Endothelial cell of umbilical vein (primary cell): ENCODE results near the gene NTN4. TPM values are rescaled to one million over a fixed set of nuclear protein-coding genes. Genes with fewer than 3 reads are reported as not detected.

Experiments
- BruUV-seq: library from RNA; stranded (reverse); fragments of 400-500 nt; replicated peaks from 2 replicates; lab custom pipeline; 2021; lab: Mats Ljungman, UMichigan
- CTCF ChIA-PET: fragments of 300-600, 350-600 bp; sonication (Branson Sonifier 250); formaldehyde crosslinking; loops from one replicate; lab custom pipeline; 2021; ENCODE audit warnings: antibody characterized with exemption, inconsistent platforms; lab: Charles Lee
- POLR2A ChIA-PET: fragments of 300-600, 350-600 bp; sonication (Branson Sonifier 250); formaldehyde crosslinking; loops from one replicate; lab custom pipeline; 2021; ENCODE audit warnings: antibody characterized with exemption, inconsistent platforms; lab: Charles Lee
- DNase-seq: peaks from one replicate; pipeline ENCODE4 v3.0.0-alpha.2; 2011; ENCODE audit warnings: low read depth, low spot score
- FAIRE-seq: peaks from 2 replicates; lab custom pipeline; 2011; peaks lifted over from hg19 to GRCh38; lab: Jason Lieb, UNC
- H2AFZ ChIP-seq: 2 replicates; pipeline ENCODE4 v1.6.0; 2012; ENCODE audit warnings: low read depth, low read length, control low read depth, inconsistent platforms
- H3K27ac ChIP-seq: 2 replicates; pipeline ENCODE4 v1.5.1; 2011; ENCODE audit warnings: low read depth, mild to moderate bottlenecking, control low read depth, low read length, moderate library complexity; ENCODE audit not compliant: insufficient read depth
- H3K27me3 ChIP-seq, 2 experiments: 2 replicates each; pipeline versions ENCODE4 v1.6.0 to v1.6.1; 2011; ENCODE audit warnings: low read length in 2 of 2, mixed read lengths in 1 of 2; ENCODE audit not compliant: control insufficient read depth in 2 of 2, insufficient read depth in 2 of 2
- H3K36me3 ChIP-seq, 2 experiments: 2 replicates in 1 of 2; 3 replicates in 1 of 2; pipeline ENCODE4 v1.5.1; 2011; ENCODE audit warnings: low read length in 2 of 2, mild to moderate bottlenecking in 1 of 2, moderate library complexity in 1 of 2; ENCODE audit not compliant: control insufficient read depth in 2 of 2, insufficient read depth in 2 of 2; ENCODE audit errors: extremely low read depth in 1 of 2
- H3K4me1 ChIP-seq: 3 replicates; pipeline ENCODE4 v1.5.1; 2011; ENCODE audit warnings: mild to moderate bottlenecking, low read length; ENCODE audit not compliant: control insufficient read depth, insufficient read depth; ENCODE audit errors: extremely low read depth
- H3K4me2 ChIP-seq: 2 replicates; pipeline ENCODE4 v1.6.1; 2011; ENCODE audit warnings: low read length, control low read depth, mixed read lengths; ENCODE audit not compliant: insufficient read depth
- H3K4me3 ChIP-seq, 3 experiments: fragments of 200-600 bp in 1 of 3; sonication (generic), shearing (Covaris generic) in 1 of 3; replicated peaks in 1 of 3; 2 replicates each; pipeline ENCODE4 v1.5.1; 2011 to 2016; ENCODE audit warnings: control low read depth in 3 of 3, low read length in 3 of 3, mild to moderate bottlenecking in 2 of 3, inconsistent platforms in 1 of 3, low read depth in 1 of 3, moderate library complexity in 1 of 3; ENCODE audit not compliant: insufficient read depth in 1 of 3
- H3K79me2 ChIP-seq: 2 replicates; pipeline ENCODE4 v1.6.0; 2012; ENCODE audit warnings: low read length, inconsistent platforms; ENCODE audit not compliant: control insufficient read depth, insufficient read depth
- H3K9ac ChIP-seq: replicated peaks from 2 replicates; pipeline ENCODE3; 2011; ENCODE audit warnings: low read length, control low read depth; ENCODE audit not compliant: insufficient read depth; ENCODE audit errors: extremely low read depth
- H3K9me1 ChIP-seq: replicated peaks from 3 replicates; pipeline ENCODE4 v1.6.0; 2011; ENCODE audit warnings: mild to moderate bottlenecking, low read length; ENCODE audit not compliant: control insufficient read depth, insufficient read depth; ENCODE audit errors: extremely low read depth
- H3K9me3 ChIP-seq: replicated peaks from 2 replicates; pipeline ENCODE4 v1.5.1; 2012; ENCODE audit warnings: low read length, inconsistent platforms; ENCODE audit not compliant: control insufficient read depth, insufficient read depth
- H4K20me1 ChIP-seq: replicated peaks from 2 replicates; pipeline ENCODE3; 2011; ENCODE audit warnings: mild to moderate bottlenecking, low read length; ENCODE audit not compliant: control insufficient read depth, insufficient read depth; ENCODE audit errors: extremely low read depth
- EZH2 ChIP-seq: IDR thresholded peaks from 2 replicates; pipeline ENCODE4 v1.6.1; 2012; ENCODE audit warnings: borderline replicate concordance, low read depth, mild to moderate bottlenecking, moderate library complexity, low read length, inconsistent platforms; ENCODE audit not compliant: severe bottlenecking
- FOS ChIP-seq: IDR thresholded peaks from 2 replicates; pipeline ENCODE4 v1.6.1; 2011; ENCODE audit warnings: mild to moderate bottlenecking, low read length, moderate library complexity, borderline replicate concordance; ENCODE audit not compliant: insufficient read depth
- GATA2 ChIP-seq: IDR thresholded peaks from 2 replicates; pipeline ENCODE4 v1.7.0; 2011; ENCODE audit warnings: low read depth, mild to moderate bottlenecking, moderate library complexity, mixed read lengths, low read length; ENCODE audit not compliant: insufficient read length, insufficient read depth
- JUN ChIP-seq: IDR thresholded peaks from 2 replicates; pipeline ENCODE4 v1.6.1; 2011; ENCODE audit warnings: borderline replicate concordance, low read depth; ENCODE audit not compliant: insufficient read length, insufficient read depth
- MYC ChIP-seq: IDR thresholded peaks from one replicate; pipeline ENCODE4 v1.6.1; 2011; ENCODE audit warnings: mild to moderate bottlenecking, low read depth, low read length
- POLR2A ChIP-seq: IDR thresholded peaks from 2 replicates; pipeline ENCODE4 v1.6.1; 2012; ENCODE audit warnings: low read depth, mild to moderate bottlenecking, control low read depth, low read length
- POLR2AphosphoS5 ChIP-seq: IDR thresholded peaks from 2 replicates; pipeline ENCODE4 v1.6.1; 2012; ENCODE audit warnings: low read depth, mild to moderate bottlenecking, control low read depth, low read length, moderate library complexity; ENCODE audit not compliant: insufficient read depth
- dilution Hi-C: fragments of 300-500 bp; cut with MboI; formaldehyde crosslinking; loops from one replicate; pipeline ENCODE4 v1.15.0; 2019; ENCODE audit warnings: low sequenced_read_pairs; ENCODE audit not compliant: extremely low pct_ligation_motif_present
- intact Hi-C: fragments of 100-400 bp; cut with micrococcal nuclease; formaldehyde crosslinking; loops from one replicate; pipeline ENCODE4 v1.10.0; 2022
- polyA plus RNA-seq, 4 experiments: library from polyadenylated mRNA; depleted of rRNA in 3 of 4; stranded (reverse) in 3 of 4; unstranded in 1 of 4; fragments of >200 nt; gene quantifications; 2 replicates each; pipeline versions ENCODE4 v1.2.1 to v1.2.3, GENCODE V29; 2011 to 2012; ENCODE audit warnings: missing spikeins in 1 of 4
- total RNA-seq: library from RNA; stranded (reverse); gene quantifications from 2 replicates; pipeline ENCODE4 v1.2.3, GENCODE V29; 2021
- TF ChIP-seq, protein P1 (sequence below): IDR thresholded peaks from 2 replicates; pipeline ENCODE4 v1.6.1; 2011; ENCODE audit not compliant: insufficient read depth, insufficient read length
- TF ChIP-seq, protein P2 (sequence below), 2 donors: IDR thresholded peaks; 1 replicate in 1 of 2; 2 replicates in 1 of 2; pipeline ENCODE4 v1.5.1; 2011; ENCODE audit warnings: low read length in 2 of 2, mild to moderate bottlenecking in 2 of 2, moderate library complexity in 2 of 2, control low read depth in 1 of 2, inconsistent platforms in 1 of 2, low read depth in 1 of 2; ENCODE audit not compliant: insufficient read depth in 1 of 2; ENCODE audit errors: extremely low read depth in 1 of 2

NTN4 gene
- total and polyA plus RNA-seq, 2 donors (not counting 3 experiments of a cell fraction or from before 2014, with no cell fraction given): 120 to 317 TPM

DNA sequence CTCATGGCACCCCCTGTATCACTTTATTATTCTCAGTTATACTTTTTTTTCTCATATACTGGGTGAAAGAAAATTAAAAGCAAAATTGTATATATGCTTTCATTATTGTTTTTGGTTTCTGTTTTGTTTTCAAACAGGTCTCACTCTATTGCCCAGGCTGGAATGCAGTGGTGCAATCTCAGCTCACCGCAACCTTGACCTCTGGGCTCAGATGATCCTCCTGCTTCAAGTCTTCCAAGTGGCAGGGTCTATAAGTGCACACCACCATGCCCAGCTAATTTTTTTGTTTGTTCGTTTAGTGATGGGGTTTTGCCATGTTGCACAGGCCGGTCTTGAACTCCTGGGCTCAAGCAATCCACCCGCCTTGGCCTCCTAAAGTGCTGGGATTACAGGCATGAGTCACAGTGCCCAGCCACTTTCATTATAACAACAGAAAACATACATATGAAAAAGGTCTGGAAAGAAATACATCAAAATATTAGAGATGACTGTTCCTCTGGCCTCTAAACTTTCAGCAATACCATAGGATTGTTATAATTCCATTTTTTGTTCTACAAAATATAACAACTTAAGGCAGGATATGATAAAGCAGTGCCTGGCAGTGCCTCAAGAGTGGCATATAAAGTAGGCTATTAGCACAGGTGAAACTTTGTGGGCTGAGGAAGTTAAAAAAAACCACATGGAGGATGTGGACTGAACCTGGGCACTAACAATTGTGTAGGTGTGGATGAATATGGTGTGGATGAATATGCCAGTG, 5.8 kb upstream of the NTN4 start:
- Histone ChIP-seq H3K79me2 (no peaks in the 10 kb centered on the region), H3K27ac (no peak overlapping the region), H2AFZ (no peak overlapping the region), H3K9me3 (no peaks in the 10 kb centered on the region), H3K9ac (no peak overlapping the region), H3K27me3 (no peaks in the 10 kb centered on the region), H3K4me3 (no peak overlapping the region), H3K36me3 (no peaks in the 10 kb centered on the region), H3K9me1 (no peaks in the 10 kb centered on the region), H4K20me1 (no peaks in the 10 kb centered on the region), H3K4me2 (no peak overlapping the region), H3K4me1 (no peaks in the 10 kb centered on the region)
- dilution Hi-C loops: no loop called here
- ChIA-PET CTCF (interaction anchor here (0.8 to 3.4 kb wide), 2 partner anchors 9 to 12 kb away, joined by 3 to 17 read pairs; no protein-coding TSS in a partner anchor), POLR2A (no interaction called here)
- DNase-seq: no peak
- TF ChIP-seq POLR2AphosphoS5 (no peak), POLR2A (no peak), GATA2 (no peak), JUN (no peak), EZH2 (no peak), FOS (no peak), MYC (no peak)
- TF ChIP-seq, protein P1, sequence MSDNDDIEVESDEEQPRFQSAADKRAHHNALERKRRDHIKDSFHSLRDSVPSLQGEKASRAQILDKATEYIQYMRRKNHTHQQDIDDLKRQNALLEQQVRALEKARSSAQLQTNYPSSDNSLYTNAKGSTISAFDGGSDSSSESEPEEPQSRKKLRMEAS: no peak
- TF ChIP-seq, protein P2, sequence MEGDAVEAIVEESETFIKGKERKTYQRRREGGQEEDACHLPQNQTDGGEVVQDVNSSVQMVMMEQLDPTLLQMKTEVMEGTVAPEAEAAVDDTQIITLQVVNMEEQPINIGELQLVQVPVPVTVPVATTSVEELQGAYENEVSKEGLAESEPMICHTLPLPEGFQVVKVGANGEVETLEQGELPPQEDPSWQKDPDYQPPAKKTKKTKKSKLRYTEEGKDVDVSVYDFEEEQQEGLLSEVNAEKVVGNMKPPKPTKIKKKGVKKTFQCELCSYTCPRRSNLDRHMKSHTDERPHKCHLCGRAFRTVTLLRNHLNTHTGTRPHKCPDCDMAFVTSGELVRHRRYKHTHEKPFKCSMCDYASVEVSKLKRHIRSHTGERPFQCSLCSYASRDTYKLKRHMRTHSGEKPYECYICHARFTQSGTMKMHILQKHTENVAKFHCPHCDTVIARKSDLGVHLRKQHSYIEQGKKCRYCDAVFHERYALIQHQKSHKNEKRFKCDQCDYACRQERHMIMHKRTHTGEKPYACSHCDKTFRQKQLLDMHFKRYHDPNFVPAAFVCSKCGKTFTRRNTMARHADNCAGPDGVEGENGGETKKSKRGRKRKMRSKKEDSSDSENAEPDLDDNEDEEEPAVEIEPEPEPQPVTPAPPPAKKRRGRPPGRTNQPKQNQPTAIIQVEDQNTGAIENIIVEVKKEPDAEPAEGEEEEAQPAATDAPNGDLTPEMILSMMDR (IDR thresholded peaks at IDR 0.05; ENCODE audit: extremely low read depth in 1 of 2, insufficient read depth in 1 of 2, low read depth in 1 of 2, low read length in 2 of 2): no peak
- FAIRE-seq: no peak
- BruUV-seq: no TSS peak
- intact Hi-C loops: no loop called here
